SK-N-MC (cell line): Measurements from ENCODE around the gene RASAL1.

ENCODE experiments used
- EZH2 ChIP-seq: fragments of 200-600 bp; sonication (generic); IDR thresholded peaks from one replicate; pipeline ENCODE4 v1.6.1; 2017; ENCODE audit warnings: antibody characterized with exemption
- POLR2AphosphoS5 ChIP-seq: IDR thresholded peaks from 2 replicates; pipeline ENCODE4 v1.6.1; 2012; ENCODE audit warnings: mild to moderate bottlenecking, low read depth, low read length, borderline replicate concordance

GRCh38 chr12:113158439-113159203, 23.1 kb upstream of the RASAL1 start:
- TF ChIP-seq EZH2 (no peak), POLR2AphosphoS5 (no peak)
